OCI-LY3 (cell line): ENCODE results near the gene KRT5.
A peak's percentile ranks its signal among the peaks of the same experiment; 100 is the strongest.

Experiments
- CTCF ChIP-seq: fragments of 200-600, 300-600 bp; sonication (generic); IDR thresholded peaks from 2 replicates; pipeline ENCODE4 v1.5.1; 2014; ENCODE audit warnings: antibody characterized with exemption, low read length, low read depth
- EZH2phosphoT487 ChIP-seq: fragments of 200-600 bp; shearing (Covaris generic); IDR thresholded peaks from 2 replicates; pipeline ENCODE4 v1.6.1; 2018; ENCODE audit warnings: antibody characterized with exemption, mixed run types, low read depth

GRCh38 chr12:52534482-52534881, 14.3 kb upstream of the KRT5 start:
- TF ChIP-seq CTCF (0 out of 2 replicates have a peak, but pooled peaks have one; percentile 7), EZH2phosphoT487 (no peak)
